Activated CD8-positive, alpha-beta memory T cell treated with anti-CD3 and anti-CD28 coated beads for 1 hour (primary cell): ENCODE data around the gene GRK5.
"Not testable (repeated sequence)": the region's sequence is repeated elsewhere in the genome, so short reads cannot be mapped to it uniquely, and the experiment has no call there.

Experiments used
- DNase-seq, 2 donors: peaks; one replicate each; pipeline ENCODE4 v3.0.0-alpha.2; 2020; ENCODE audit warnings: low read depth in 1 of 2; ENCODE audit errors: extremely low read depth in 1 of 2

Gene GRK5

GRCh38 chr10:119272338-119272734 lies 65.0 kb downstream of the GRK5 start:
- DNase-seq, result not testable (repeated sequence)

- no peak for DNase-seq
Observed at GRCh38 chr10:119272736-119273135, 65.4 kb downstream of the GRK5 start.

DNA sequence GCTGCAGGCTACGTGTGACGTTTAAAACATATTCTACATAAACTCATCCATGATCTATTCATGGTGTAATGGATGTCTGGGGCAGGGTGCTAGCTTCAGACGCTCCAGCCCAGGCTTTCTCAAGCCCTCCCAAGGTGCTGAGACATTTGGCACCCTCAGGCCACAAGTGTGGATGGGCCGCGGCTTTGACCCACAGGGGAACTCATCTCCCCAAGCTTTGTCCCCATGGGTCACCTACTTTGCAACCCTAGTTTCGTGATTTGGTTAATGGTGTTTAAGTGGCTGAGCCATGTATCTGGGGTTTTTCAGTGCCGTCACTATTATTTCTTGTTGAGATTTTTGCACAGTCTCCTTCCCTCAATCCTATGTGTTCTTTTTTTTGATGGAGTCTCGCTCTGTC lies 66.0 kb downstream of the GRK5 start:
- no peak for DNase-seq

- DNase-seq, result no peak
Observed at GRCh38 chr10:119274519-119275045, 67.2 kb downstream of the GRK5 start.

- DNase-seq, result no peak
Observed at GRCh38 chr10:119275085-119275484, 67.7 kb downstream of the GRK5 start.

GRCh38 chr10:119276194-119276593 lies 68.8 kb downstream of the GRK5 start:
- DNase-seq, result not testable (repeated sequence)

GRCh38 chr10:119278126-119278709 lies 70.8 kb downstream of the GRK5 start:
- no peak for DNase-seq

- no peak for DNase-seq
Observed at GRCh38 chr10:119279441-119279840, 72.1 kb downstream of the GRK5 start.

GRCh38 chr10:119281581-119282071 lies 74.3 kb downstream of the GRK5 start:
- DNase-seq, result no peak

DNA sequence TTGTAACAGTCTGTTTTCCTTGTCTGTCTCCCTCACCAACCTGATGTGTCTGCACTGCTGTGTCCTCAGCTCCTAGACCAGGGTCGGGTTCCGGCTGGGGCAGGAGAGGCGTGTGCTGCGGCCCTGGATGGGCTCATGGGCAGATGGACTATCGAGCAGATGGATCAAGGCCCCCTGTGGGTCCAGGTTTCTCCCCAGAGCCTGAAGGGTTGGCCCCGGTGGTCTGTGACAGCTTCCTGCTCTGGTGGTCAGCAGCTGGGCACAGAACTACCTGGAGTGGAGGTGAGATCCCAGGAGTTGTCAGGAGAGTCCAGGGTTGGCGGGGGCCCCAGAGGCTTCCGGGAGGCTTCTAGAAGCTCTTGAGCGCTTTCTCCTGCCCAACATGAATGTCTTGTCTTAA lies 75.1 kb downstream of the GRK5 start:
- no peak for DNase-seq

DNA sequence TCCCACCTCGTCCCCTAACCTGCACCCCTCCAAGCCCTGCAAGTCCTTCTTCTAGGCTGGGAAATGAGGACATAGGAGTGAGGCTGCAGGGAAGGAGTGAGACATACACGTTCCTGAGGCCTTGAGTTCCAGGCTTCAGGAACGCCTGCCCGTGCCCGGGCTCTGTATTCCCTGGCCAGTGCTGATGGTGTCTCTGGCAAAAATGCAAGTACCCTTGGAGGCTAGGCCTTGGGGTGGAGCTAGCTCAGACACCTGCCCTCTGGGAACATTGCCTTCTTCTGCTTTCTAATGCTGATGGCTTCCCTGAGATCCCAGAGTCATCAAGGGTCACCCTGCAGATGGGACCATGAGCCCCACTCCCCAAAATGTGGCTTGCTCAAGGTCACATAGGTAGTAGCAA lies 76.0 kb downstream of the GRK5 start:
- no peak for DNase-seq

DNA sequence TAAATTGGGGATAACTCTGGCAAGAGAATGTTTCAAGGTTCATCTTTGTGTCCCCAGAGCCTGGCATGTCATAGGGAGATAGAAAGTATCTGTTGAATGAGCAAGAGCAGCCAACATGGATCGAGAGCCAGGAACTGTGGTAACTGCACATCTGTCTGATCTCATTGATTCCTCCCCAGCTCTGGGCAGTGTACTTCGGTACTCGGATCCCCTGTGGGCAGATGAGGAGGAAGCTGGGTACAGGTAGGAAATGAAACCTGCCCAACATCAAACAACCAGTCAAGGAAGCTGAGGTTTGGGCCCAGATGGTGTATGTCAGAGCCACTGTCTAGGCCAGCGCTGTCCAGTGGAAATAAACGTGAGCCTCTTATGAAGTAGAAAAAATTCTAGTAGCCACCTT lies 76.4 kb downstream of the GRK5 start:
- no peak for DNase-seq

- no peak for DNase-seq
Observed at GRCh38 chr10:119284679-119285096, 77.3 kb downstream of the GRK5 start.

DNA sequence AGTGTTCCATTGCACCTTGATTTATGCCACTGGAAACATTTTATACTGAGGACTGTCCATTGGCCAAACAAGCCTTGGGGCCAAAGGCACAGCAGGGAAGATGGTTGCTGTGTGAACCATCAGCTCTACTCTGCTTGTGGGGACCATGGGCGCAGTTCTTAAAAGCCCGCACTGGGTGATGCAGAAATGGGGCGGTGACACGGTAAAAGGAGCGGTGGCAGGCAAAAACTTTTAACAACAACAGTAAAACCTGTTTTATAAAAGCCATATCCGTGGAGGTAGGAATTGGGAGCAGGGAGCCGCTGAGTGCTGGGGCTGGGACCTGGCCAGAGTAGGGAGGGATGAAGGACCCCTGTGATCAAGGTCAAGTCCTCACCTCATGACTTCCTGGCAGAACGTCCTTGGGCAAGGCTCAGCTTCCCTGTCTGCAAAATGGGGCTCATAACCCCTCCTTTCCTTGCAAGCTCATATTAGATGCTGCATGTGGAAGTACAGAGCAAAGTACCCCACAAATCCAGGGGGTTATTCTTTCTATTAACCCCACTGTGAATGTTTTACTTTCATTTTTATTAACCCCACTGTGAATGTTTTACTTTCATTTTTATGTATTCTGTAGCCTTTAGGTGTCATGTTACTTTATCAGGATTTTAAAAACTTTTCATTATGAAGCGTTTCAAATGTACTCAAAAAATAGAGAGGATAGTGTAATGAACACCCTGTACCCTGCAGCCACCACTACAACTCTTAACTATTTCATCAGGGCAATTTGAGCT lies 78.3 kb downstream of the GRK5 start:
- DNase-seq, result no peak

DNA sequence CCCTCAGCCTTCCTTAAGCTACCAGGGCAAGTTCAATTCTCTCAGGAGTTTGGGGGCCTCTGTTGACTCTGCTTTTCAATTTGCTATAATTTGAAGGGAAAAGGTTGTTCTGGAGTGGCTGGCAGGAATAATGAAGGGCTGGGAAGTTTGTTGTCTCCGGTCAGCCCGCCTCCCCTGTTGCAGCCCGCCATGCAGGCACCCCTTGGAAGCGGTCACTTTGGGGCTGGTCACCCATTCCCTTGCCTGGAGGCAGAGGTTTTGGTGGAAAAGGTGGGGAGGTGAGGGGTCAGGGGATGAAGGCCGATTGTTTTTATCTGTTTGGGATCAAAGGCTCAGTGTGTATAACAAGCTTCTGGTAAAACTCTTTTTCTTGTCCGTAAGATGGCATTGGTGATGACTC lies 79.1 kb downstream of the GRK5 start:
- no peak for DNase-seq

- DNase-seq, result no peak
Observed at GRCh38 chr10:119286983-119287633, 79.7 kb downstream of the GRK5 start.

GRCh38 chr10:119288574-119289001 lies 81.2 kb downstream of the GRK5 start:
- no peak for DNase-seq

DNA sequence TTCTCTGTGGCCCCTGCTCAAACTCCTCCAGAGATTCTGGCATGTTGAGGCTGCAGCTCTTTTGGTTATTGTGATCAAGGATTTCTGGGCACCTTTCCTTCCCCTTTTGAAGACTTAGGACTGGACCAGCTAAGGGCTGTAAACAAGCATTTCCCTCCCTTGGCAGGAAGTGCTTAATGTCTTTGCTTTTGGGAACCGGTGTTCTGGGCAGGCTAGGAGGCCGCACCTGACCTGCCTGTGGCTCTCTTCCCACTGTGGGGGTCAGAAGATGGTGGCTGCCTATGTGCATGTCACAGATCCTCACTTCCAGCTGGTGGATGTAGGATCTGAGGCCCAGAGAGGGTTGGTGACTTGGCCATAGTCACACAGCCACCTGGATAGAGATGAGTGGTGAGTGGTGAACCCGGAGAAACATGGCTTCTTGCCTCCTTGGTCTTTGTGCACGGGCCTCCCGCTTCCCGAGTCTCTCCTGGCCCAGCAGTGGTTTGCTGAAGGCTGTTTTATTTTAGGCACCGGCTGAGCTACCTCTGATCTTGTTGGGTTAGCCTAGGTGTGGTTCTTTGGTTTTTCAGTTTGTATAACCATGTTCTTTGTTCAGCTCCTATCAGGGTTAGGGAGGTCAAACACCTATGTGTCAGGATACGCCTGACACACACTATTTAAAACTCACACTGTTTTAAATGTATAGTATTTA lies 82.0 kb downstream of the GRK5 start:
- DNase-seq, result no peak

- no peak for DNase-seq
Observed at GRCh38 chr10:119290301-119291048, 83.1 kb downstream of the GRK5 start.

DNA sequence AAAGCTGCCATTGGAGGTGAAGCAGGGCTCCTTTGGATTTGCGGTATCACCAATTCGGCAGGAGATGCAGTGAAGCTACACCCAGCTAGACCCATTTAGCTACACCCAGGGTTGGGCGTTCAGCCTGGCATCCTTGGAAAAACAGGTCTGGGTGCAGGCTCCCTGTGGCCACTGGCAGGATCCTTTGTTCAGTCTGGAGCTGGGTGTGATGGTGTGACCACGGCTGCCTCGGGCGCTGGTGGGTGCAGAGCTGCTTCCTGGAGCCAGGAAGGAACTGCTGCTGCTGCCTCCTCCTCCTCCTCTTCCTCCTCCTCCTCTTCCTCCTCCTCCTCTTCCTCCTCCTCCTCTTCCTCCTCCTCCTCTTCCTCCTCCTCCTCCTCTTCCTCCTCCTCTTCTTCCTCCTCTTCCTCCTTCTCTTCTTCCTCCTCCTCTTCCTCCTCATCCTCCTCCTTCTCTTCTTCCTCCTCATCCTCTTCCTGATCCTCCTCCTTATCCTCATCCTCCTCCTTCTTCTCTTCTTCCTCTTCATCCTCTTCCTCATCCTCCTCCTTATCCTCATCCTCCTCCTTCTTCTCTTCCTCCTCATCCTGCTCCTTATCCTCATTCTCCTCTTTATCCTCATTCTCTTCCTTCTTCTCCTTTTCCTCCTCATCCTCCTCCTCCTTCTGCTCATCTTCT lies 84.0 kb downstream of the GRK5 start:
- DNase-seq, result no peak
